Inflammatory macrophage (primary cell): Measurements from ENCODE around the gene DOCK4.

ENCODE experiments used
- DNase-seq, 2 donors: peaks; one replicate each; pipeline ENCODE4 v3.0.0-alpha.2; 2020 to 2022

The DOCK4 gene

GRCh38 chr7:112105584-112106530 is 100.3 kb downstream of the DOCK4 start:
- no peak for DNase-seq

DNA sequence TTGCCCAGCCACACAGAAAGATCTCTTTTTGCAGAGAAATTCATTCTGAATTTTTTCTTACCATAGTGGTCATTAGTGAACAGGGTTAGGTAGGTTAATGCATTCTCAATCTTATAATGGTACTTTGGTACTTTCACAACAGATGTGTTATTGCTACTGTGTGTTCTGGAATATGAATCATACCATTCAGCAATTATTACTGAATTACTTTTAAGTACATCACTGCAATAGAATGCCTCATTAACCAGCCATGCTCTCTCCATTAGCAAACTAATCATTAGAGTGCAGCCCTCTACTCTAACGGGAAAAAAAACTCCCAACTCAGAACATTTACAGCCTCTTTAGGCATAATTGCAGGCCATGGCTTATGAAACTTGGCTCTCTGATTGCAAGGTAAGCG is 102.1 kb downstream of the DOCK4 start:
- DNase-seq, result no peak

GRCh38 chr7:112103246-112103645 is 103.0 kb downstream of the DOCK4 start:
- peak; percentile 24 to 25 for DNase-seq

DNA sequence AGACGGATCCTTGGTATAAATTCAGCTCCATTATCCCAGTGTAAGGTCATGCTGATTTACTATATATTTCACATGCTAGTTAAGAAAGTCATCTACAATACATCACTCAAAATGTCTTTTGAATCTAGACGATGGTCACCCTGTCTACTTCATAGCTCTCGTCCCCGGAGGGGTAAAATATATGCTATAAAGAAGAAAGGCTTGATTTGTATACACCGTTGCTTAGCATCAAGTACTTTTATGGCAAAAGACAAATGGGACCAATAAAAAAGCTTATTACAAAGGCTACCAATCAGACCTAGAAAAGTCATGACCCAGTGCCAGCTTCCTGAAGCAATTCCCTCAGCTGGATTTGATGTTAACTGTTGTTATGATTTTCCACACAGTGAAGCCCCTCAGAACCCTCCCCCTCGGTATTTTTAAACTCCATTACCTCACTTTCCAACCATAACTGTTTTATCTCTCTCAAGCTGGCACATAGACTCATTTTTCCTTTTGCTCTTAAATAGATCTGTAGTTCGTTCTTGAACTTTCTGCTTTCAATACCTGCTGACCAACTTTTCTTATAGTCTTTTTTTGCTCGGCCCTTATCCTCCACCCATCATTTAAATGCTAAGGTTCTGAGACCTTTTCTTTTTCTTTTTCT is 104.9 kb downstream of the DOCK4 start:
- DNase-seq, result no peak

DNA sequence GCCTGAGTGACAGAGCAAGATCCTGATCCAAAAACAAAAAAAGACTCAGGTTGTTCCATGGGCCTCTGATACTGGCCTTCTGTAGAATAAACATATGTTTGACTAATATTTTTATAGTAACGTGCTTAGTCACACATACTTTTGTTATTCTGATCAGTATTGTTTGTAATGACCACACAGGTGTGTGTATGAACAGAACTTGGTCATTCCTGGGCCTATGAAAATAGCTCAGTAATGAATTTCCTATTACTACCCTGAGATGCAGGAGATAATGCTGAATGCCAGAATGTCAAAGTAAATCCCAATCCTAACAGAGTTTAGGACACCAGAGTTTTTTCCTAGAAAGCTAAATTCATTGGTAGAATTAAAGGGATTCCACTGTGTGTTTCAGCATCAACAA is 108.7 kb downstream of the DOCK4 start:
- no peak for DNase-seq

DNA sequence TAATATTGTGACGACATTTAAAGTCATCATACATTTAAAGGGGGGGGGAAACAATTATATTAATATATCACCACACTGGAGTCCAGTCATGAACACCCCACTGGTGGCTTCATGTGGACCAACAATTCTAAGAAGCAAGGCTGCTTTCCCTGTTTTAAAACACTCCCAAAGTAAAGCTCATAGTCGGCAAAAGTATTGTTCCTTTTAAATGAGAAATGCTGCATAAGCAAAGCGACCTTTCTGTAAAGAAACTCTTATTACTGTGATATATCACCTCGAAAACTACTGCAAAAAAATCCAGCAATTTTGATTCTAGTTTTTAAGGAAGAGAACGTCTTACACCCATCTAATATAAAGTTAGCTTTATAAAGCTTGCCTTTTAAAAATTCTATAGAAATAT is 112.8 kb downstream of the DOCK4 start:
- DNase-seq, result no peak

GRCh38 chr7:112092709-112093395 is 113.3 kb downstream of the DOCK4 start:
- DNase-seq, result no peak

DNA sequence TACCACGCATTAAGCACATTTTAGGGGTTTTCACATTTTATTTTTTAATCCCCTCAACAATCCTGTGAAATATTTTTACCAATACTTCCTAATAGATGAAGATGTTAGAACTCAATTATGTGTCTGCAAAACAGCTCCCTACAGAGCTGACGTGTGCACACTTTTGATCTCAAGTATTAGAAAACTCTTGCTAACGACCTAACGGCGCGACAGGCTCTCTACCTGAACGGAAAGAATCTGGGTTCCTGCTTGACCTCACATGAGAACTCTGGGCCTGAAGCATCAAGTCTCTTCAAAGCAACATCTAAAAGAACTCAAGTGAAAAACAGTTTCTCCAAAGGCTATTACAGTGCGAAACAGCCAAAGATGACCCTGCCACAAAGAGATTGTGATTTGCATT is 113.9 kb downstream of the DOCK4 start:
- DNase-seq, result no peak

DNA sequence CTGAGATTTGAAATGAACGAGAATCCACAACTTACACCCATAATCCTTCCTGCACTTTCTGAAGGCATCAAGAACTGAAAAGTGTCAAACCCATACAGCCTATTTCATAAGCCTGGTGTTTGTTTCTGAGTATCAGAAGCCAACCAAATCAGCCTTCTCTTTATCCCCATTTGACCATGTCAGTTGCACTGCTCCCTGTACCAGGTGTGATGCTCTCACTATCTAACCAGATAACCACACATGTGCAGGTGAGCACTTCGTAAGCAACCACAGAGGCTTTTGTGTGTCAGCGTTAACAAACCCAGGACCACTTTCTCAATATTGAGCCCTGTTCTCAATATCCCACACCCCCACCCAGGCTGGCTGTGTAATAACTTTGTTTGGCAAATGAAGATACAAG is 114.4 kb downstream of the DOCK4 start:
- no peak for DNase-seq

DNA sequence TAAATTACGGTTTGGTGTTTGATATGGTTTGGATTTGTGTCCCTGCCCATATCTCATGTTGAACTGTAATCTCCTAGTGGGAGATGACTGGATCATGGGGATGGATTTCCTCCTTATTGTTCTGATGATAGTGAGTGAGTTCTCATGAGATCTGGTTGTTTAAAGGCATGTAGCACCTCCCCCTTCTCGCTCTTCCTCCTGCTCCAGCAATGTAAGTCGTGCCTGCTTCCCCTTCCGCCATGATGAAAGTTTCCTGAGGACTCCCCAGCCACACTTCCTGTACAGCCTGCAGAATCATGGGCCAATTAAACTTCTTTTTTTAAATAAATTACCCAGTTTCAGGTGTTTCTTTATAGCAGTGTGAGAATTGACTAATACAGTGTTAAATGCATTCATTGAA is 116.6 kb downstream of the DOCK4 start:
- DNase-seq, result peak; percentile 75 to 86

GRCh38 chr7:112088484-112089016 is 117.6 kb downstream of the DOCK4 start:
- no peak for DNase-seq

DNA sequence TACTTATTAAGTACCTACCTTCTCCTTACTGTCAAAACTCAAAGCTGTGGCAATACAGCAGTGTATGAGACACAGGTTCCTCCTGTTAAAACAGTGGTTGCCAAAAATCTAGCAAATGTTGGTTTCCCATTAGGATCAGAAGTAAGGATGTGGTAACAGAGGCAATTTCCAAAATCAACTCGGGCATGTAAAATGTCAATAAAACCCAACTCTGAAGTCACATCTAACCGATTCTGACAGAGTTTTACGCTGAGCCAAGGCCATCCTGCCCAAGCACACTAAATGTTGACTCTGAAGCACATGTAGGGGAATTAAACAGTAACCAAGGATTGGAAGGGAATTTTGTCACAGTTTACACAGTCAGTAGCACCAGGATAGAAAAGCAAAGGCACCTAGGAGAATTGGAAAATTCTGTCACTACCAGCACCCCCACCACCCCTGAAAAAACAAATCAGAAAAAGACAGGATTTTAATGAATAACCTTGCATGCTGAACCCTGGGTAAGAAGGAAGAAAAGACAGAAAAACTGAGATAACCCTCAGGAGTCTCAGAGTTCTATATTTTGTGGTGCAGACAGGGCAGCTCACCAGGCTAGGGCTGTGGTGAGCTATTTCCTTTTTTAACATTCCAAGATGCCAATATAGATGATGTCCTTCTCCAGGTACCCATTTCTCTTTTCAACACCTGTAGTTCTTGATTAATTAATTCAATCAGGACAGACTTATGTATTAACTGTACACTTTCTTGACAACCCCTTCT is 119.5 kb downstream of the DOCK4 start:
- DNase-seq, result no peak

- DNase-seq, result peak; percentile 72 to 89
Measured at GRCh38 chr7:112084520-112084971, 121.7 kb downstream of the DOCK4 start.

GRCh38 chr7:112083776-112084355 is 122.3 kb downstream of the DOCK4 start:
- no peak for DNase-seq

GRCh38 chr7:112082306-112082705 is 123.9 kb downstream of the DOCK4 start:
- peak; percentile 13 to 17 for DNase-seq

- DNase-seq, result peak; percentile 94 to 96
Measured at GRCh38 chr7:112081778-112082177, 124.4 kb downstream of the DOCK4 start.

DNA sequence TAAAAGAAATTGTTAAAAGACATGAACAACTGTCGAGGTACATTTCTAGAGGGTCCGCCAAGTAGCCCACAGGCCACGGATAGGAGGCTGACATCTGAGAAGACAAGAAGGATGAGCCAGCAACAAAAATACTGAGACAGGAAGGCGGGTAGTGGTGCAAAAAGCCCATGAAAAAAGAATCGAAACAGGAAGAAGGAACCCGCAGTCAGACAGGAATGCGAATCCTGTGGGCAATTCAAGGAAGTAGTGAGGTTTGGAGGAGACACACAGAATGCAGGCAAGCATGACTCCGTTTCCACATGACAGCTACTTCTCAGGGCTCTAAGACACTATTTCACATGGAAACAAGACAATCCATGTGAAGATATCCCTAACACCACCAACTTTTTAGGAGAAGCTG is 125.2 kb downstream of the DOCK4 start:
- peak; percentile 90 to 94 for DNase-seq

GRCh38 chr7:112080441-112080840 is 125.8 kb downstream of the DOCK4 start:
- DNase-seq, result peak; percentile 94 to 96

DNA sequence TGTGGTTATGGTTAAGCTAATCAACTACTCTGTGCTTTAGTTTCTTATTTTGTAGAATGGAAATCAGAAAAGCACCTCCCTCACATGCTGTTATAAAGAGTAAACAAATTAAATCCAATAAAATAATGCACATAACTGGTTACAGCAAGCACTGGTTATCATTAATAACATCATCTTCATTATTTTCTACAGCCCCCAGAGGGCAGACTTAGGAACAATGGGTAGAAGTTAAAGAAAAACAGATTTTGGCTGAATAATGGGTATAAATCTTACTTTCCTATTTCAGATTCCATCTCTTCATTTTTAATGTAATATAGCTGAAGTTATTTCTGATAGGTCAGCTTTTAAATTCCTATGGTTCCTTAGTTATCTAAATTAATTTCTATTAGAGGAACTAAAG is 126.5 kb downstream of the DOCK4 start:
- peak; percentile 10 to 15 for DNase-seq

DNA sequence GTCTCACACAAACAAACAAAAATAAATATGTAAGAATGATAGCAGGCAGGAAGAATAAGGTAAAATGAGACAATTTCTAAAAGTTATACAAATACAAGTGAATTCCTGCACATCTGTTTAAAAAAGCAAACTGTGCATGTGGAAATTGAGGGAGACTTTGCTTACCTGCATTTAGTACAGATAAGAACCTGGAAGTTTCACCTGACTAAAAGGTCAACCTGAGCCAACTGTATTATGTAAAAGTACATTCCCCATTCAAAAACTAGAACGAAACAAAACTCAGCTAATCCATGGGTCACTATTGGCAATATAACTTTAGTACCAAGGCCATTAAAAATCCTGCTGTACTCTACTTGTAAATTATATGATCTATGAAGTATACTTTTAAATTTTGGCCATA is 127.1 kb downstream of the DOCK4 start:
- DNase-seq, result no peak

GRCh38 chr7:112076324-112076723 is 129.9 kb downstream of the DOCK4 start:
- no peak for DNase-seq

DNA sequence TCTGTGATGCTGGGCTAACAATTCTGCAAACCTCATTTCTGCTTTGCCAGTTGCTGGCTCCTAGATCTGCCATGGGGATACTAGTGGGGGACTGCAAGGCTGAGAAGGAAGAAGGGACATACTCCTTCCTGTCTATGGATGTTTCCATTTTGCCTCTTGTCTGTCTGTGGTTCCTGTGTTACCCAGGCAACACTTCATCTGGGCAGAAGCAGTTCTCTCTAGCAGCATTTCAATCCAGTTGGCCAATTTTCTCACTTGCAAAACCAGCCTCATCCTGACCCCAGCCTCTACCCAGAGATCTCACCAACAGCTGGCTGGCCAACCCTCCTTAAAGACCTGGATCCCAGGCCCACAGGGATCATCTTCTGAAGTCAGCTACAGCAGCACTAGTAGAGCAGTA is 131.7 kb downstream of the DOCK4 start:
- DNase-seq, result no peak
